ENCODE data around the gene DHRS2. TPM values are rescaled to one million over a fixed set of nuclear protein-coding genes. Genes with fewer than 3 reads are reported as not detected.

DHRS2 gene
- polyA plus RNA-seq, 2 of the 4 experiments (the other 2 are of a cell fraction) = 2.3 to 10.7 TPM

DNA sequence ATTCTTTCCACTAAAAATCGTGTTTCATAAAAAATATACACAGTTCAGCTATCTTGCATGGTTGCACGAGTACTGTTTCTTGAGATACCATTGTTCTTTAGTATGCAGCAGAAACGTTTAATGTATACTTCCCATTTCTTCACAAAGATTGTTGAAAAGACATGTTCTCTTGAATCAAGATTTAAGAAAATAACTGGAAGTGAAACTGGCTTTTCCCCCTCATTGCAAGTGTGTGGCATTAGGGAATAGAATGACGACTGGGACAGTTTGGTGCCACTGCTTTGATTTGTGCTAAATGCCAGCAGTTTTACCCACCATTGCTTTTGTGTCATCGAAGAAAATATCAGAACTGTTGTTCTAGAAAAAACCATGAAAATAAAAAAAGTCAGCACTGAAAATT, 20.3 kb upstream of the DHRS2 start:
- H3K27ac ChIP-seq = no peak overlapping the region
- no peaks in the 10 kb centered on the region for H3K9me3 ChIP-seq
- ChIA-PET POLR2A (no interaction called here), CTCF (interaction anchor here (0.6 kb wide), 1 partner anchor 388 kb away, joined by 3 read pairs; no protein-coding TSS in a partner anchor)
- DNase-seq (ENCODE audit: low read depth in 1 of 2, low spot score in 1 of 2) (no peak), FAIRE-seq (peak; percentile 49), ATAC-seq (no peak)
- peaks cover 11% of the 10 kb centered on the region; the same call in 2 of the 3 replicates for H3K4me1 ChIP-seq
- TF ChIP-seq CHD4 (IDR thresholded peaks at IDR 0.05; ENCODE audit: borderline replicate concordance) (no peak), CBX8 (IDR thresholded peaks at IDR 0.05) (no peak), MAFK (IDR thresholded peaks at IDR 0.05; ENCODE audit: partially characterized antibody) (no peak), NFE2L2 (conservative IDR thresholded peaks at IDR 0.05; ENCODE audit: low read length) (no peak), SREBF2 (IDR thresholded peaks at IDR 0.05) (no peak), PHF8 (IDR thresholded peaks at IDR 0.05; ENCODE audit: borderline replicate concordance, low read depth) (no peak)
- TF ChIP-seq, protein P1, sequence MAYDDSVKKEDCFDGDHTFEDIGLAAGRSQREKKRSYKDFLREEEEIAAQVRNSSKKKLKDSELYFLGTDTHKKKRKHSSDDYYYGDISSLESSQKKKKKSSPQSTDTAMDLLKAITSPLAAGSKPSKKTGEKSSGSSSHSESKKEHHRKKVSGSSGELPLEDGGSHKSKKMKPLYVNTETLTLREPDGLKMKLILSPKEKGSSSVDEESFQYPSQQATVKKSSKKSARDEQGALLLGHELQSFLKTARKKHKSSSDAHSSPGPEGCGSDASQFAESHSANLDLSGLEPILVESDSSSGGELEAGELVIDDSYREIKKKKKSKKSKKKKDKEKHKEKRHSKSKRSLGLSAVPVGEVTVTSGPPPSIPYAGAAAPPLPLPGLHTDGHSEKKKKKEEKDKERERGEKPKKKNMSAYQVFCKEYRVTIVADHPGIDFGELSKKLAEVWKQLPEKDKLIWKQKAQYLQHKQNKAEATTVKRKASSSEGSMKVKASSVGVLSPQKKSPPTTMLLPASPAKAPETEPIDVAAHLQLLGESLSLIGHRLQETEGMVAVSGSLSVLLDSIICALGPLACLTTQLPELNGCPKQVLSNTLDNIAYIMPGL (CRISPR knock-in tag; IDR thresholded peaks at IDR 0.05; ENCODE audit: borderline replicate concordance) = no peak
- TF ChIP-seq, protein P2, sequence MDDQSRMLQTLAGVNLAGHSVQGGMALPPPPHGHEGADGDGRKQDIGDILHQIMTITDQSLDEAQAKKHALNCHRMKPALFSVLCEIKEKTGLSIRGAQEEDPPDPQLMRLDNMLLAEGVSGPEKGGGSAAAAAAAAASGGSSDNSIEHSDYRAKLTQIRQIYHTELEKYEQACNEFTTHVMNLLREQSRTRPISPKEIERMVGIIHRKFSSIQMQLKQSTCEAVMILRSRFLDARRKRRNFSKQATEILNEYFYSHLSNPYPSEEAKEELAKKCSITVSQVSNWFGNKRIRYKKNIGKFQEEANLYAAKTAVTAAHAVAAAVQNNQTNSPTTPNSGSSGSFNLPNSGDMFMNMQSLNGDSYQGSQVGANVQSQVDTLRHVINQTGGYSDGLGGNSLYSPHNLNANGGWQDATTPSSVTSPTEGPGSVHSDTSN (IDR thresholded peaks at IDR 0.05) = no peak
- 25% methylated on average over 5 of the region's 5 CpGs for WGBS (ENCODE audit: missing lambda C conversion rate)
- no peak overlapping the region for H3K4me3 ChIP-seq
- no peak overlapping the region for H3K4me2 ChIP-seq

DNA sequence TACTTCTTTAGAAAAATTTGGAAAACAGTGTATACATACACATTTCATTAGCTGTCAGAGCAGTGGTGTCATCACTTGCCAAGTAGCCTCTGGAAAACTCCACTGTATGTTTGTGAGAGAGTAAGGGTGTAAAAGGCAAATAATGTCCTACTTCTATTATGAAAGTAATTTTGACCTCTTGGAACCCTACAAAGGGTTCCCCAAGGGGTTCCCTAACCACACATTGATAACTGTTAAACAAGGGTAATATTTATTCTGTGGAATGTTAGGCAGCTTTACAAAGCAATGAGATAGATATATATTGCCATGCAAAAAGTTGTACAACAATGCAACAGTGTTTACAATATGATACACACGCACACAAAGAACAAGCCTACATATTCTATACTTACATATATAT, 18.6 kb upstream of the DHRS2 start:
- POLR2A ChIA-PET = no interaction called here
- FAIRE-seq (no peak), ATAC-seq (no peak)

DNA sequence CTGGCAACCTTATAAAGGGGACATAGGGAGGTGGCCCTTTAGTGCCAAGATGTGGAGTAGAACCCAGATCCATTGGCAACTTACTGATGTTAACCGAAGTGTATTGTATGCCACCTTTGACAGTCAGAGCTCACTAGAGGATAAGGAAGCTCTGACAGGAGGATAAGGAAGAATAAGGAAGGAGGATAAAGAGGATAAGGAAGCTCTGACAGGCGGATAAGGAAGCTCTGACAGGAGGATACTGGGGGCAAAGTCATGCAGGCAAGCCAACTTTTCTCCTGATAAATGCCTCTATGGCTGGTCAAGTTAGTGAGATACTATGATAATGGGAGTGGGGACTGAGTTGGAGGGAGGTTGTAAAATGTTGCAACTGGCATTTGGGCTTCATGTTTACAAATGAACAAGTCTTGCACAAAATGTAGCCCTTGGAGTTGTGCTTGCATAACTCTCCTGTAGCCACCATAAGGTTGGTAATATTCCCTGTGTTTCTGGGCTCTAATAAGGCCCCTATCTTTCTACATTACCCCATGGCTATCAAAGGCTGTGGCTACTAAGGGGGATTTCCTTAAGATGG, 17.7 kb upstream of the DHRS2 start:
- Histone ChIP-seq H3K4me2 (no peak overlapping the region), H3K4me3 (no peak overlapping the region), H3K4me1 (peaks cover 6% of the 10 kb centered on the region; the same call in 2 of the 3 replicates), H3K9me3 (peaks cover 4% of the 10 kb centered on the region; the same call in 1 of the 3 replicates), H3K27ac (no peak overlapping the region)
- POLR2A ChIA-PET = no interaction called here
- ATAC-seq = no peak
- FAIRE-seq = no peak
- WGBS (ENCODE audit: missing lambda C conversion rate) = 16% methylated on average over 2 of the region's 2 CpGs
- no peak for TF ChIP-seq GATA3 (IDR thresholded peaks at IDR 0.05; ENCODE audit: borderline replicate concordance)
- no peak for TF ChIP-seq CBX2 (IDR thresholded peaks at IDR 0.05; ENCODE audit: borderline replicate concordance, low read depth)
- CTCF ChIA-PET = interaction anchor here (1.0 to 1.9 kb wide), 3 partner anchors 12 to 30 kb away, joined by 3 to 7 read pairs (median 4); no protein-coding TSS in a partner anchor
- no peak for DNase-seq (ENCODE audit: low read depth in 1 of 2, low spot score in 1 of 2)

More for the DNA sequence above, 18.6 kb upstream of the DHRS2 start:
- WGBS (ENCODE audit: missing lambda C conversion rate) = 16% methylated on average over 1 of the region's 1 CpG
- H3K4me2 ChIP-seq = no peak overlapping the region
- no peak for TF ChIP-seq HOXB5 (CRISPR knock-in tag; IDR thresholded peaks at IDR 0.05)
- TF ChIP-seq FOSB (CRISPR knock-in tag; IDR thresholded peaks at IDR 0.05) = no peak
- TF ChIP-seq HOXB13 (CRISPR knock-in tag; IDR thresholded peaks at IDR 0.05; ENCODE audit: low read depth) = no peak
- TF ChIP-seq CHD2 (IDR thresholded peaks at IDR 0.05; ENCODE audit: low read length, partially characterized antibody) = no peak
- TF ChIP-seq, protein P3, sequence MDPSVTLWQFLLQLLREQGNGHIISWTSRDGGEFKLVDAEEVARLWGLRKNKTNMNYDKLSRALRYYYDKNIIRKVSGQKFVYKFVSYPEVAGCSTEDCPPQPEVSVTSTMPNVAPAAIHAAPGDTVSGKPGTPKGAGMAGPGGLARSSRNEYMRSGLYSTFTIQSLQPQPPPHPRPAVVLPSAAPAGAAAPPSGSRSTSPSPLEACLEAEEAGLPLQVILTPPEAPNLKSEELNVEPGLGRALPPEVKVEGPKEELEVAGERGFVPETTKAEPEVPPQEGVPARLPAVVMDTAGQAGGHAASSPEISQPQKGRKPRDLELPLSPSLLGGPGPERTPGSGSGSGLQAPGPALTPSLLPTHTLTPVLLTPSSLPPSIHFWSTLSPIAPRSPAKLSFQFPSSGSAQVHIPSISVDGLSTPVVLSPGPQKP (IDR thresholded peaks at IDR 0.05; ENCODE audit: low read depth, low read length) = no peak
- no peak for TF ChIP-seq TFCP2L1 (CRISPR knock-in tag; IDR thresholded peaks at IDR 0.05)
- no peak for TF ChIP-seq HOXA7 (CRISPR knock-in tag; IDR thresholded peaks at IDR 0.05)
- TF ChIP-seq, protein P4, sequence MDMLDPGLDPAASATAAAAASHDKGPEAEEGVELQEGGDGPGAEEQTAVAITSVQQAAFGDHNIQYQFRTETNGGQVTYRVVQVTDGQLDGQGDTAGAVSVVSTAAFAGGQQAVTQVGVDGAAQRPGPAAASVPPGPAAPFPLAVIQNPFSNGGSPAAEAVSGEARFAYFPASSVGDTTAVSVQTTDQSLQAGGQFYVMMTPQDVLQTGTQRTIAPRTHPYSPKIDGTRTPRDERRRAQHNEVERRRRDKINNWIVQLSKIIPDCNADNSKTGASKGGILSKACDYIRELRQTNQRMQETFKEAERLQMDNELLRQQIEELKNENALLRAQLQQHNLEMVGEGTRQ (IDR thresholded peaks at IDR 0.05) = no peak
- no peak for TF ChIP-seq MAZ (IDR thresholded peaks at IDR 0.05; ENCODE audit: borderline replicate concordance, low read depth, low read length)
- CTCF ChIA-PET = interaction anchor here (1.0 to 1.9 kb wide), 3 partner anchors 13 to 29 kb away, joined by 3 to 7 read pairs (median 4); no protein-coding TSS in a partner anchor
- H3K9me3 ChIP-seq = no peaks in the 10 kb centered on the region
- peaks cover 11% of the 10 kb centered on the region; the same call in 2 of the 3 replicates for H3K4me1 ChIP-seq
- no peak for DNase-seq (ENCODE audit: low read depth in 1 of 2, low spot score in 1 of 2)
- H3K27ac ChIP-seq = no peak overlapping the region
- H3K4me3 ChIP-seq = no peak overlapping the region
